Cardiac septum (tissue), 1 donor: ENCODE results near the gene FLNB. TPM values are rescaled to one million over a fixed set of nuclear protein-coding genes. Genes with fewer than 3 reads are reported as not detected.

Experiments used
- DNase-seq: peaks from one replicate; pipeline ENCODE4 v3.0.0-alpha.2; 2020; ENCODE audit warnings: low spot score
- intact Hi-C: fragments of 100-400 bp; cut with DNase I; formaldehyde crosslinking; loops from one replicate; pipeline ENCODE4 v1.14.0; 2022
- total RNA-seq: library from RNA; stranded (reverse); fragmentation: NEBNext Ultra II Directional; extraction: Animal tissue kit (Norgen Biotek cat#: 25700); gene quantifications from one replicate; pipeline ENCODE4 v1.2.1, GENCODE V29; 2021
- donor health status: DM: no; HTN: no; CAD: no.

FLNB gene
- total RNA-seq, 1 donor from 2014 or later = 58.1 TPM

DNA sequence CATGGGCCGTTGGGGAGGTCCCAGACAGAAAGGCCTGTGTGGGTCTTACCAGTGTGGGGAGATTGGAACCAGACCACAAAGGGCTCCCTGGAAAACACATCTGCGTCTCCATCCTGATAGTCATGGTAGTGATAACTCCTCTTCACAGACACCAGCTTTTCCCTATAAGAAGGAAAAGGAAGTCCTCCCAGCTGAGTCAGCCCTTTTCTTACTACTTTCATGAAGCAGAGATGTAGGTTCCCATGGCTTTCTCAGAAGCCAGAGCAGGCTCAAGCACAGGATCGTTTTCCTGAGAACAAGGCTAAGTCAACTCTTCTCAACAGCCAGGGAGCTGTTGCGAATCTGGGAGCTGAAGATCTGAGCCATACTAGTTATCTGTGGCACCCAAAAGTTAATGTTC is 196.5 kb downstream of the FLNB start:
- intact Hi-C loops = no loop called here
- DNase-seq = no peak

DNA sequence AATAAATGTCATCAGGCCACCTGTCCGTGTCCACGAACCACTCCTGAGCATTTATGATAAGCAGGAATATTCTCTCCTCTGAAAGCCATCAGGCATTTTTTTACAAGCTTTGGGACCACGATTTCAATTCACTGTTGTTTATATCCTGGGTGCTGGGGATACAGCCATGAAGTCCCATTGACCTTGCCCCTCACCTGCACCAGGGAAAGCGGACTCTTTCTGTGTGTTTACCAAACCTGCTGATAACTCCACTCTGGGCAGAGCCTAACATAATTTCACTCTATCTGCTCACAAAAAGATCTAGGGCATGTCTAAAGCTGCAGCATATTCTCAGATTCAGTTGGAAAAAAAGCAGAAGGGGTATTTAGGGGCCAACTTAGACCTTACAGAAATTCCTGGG is 197.8 kb downstream of the FLNB start:
- no peak for DNase-seq
- intact Hi-C loops = no loop called here

DNA sequence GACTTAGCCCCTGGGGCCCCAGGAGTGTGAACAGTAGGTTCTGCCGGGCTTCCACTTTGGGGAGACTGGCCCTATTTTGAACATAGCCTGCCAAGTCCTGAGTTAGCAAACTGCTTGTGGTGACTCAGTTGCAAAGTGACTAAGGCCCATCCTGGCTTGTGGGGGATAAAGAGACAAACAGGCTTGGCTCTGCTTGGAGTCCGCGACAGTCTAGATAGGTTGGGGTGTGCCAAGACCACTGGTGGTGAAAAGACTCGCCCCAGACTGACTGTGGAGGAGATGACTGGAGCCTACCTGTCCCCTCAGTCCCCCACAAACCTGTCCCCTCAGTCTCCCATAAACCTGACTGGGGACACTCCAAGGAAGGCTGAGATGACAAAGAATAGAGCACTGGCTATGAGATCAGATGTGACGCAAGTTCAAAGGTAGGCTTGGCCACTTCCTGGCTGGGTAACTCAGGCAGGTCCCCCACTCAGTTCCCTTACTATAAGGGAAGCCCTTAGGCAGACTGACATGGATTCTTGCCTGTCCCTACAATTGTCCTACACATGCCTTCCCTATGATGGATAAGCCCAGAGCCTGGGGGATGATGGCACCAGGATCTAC is 198.3 kb downstream of the FLNB start:
- DNase-seq = no peak
- intact Hi-C loops = no loop called here

DNA sequence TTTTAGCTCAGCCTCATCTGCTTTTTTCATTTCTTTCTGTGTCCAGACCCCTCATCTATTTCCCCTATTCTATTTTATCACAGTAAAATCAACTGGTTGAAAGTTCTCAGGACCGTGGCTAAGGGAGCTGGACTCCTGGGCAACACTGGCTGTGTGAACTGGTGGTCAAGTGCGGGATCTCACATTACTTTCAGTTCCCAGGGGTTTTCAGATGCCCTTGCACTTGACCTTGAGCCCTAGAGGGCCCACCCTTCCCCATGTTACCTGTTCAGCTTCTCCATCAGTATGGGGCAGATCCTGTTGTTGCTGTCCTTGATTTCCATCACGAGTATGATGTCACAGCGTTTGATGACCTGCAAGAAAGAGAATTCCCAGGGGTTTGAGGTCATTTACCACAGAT is 199.7 kb downstream of the FLNB start:
- DNase-seq = no peak
- intact Hi-C loops = no loop called here

DNA sequence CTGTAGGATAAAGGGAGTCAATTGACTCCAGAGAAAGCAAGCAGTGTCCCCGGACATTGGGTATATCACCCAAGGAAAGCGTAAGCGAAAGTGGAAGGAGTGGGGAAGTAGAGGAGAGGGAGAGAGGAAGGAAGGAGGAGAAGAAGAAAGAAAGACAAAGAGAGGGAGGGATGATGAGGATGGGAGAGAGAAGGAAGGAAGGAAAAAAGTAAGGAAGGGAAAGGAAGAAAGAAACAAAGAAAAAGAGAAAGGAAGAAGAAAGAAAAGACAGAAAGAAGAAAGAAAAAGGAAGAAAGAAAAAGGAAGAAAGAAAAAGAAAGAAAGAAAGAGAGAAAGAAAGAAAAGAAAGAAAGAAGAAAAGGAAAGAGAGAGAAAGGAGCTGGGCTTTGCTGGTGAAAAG is 201.7 kb downstream of the FLNB start:
- no peak for DNase-seq

DNA sequence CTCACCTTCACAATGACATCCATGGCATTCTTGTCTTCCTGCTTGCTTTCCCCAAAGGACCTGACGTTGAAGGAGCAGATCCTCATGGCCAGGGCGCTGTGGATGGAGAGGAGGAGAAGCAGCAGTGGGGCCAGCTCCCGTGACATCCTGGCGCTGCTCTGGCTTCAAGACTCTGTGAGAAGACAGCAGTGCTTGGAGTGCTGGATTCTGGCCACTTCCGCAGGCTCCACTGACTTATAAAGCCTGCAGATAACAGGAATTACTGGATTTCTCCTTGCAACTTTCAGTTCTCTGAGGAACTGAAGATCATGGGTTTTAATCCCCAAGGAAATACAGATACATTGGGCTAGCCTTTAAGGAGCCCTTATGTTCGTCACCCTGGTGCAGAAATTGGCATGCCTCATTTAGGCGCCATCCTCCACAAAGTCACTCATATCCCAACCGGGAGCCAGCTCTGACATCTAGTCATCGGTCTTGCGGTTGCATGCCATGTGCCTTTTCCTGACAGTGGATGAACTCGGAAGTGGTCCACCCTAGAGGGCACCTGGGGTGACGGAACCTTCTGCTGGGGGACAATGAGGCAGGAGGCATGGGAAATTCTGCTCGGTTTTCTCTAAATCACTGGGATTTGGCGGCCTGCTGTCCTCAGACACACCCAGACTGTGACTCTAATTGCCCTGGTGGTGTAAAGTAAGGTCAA is 202.7 kb downstream of the FLNB start, which contains the start of gene DNASE1L3:
Gene DNASE1L3 (minus strand): TSS at position 212 of the 700 bp plus-strand sequence. CDS start 66 bp downstream, at position 146.
- no peak for DNase-seq
- intact Hi-C loops = no loop called here

More for the DNA sequence above, 201.7 kb downstream of the FLNB start:
- intact Hi-C loops = no loop called here

DNA sequence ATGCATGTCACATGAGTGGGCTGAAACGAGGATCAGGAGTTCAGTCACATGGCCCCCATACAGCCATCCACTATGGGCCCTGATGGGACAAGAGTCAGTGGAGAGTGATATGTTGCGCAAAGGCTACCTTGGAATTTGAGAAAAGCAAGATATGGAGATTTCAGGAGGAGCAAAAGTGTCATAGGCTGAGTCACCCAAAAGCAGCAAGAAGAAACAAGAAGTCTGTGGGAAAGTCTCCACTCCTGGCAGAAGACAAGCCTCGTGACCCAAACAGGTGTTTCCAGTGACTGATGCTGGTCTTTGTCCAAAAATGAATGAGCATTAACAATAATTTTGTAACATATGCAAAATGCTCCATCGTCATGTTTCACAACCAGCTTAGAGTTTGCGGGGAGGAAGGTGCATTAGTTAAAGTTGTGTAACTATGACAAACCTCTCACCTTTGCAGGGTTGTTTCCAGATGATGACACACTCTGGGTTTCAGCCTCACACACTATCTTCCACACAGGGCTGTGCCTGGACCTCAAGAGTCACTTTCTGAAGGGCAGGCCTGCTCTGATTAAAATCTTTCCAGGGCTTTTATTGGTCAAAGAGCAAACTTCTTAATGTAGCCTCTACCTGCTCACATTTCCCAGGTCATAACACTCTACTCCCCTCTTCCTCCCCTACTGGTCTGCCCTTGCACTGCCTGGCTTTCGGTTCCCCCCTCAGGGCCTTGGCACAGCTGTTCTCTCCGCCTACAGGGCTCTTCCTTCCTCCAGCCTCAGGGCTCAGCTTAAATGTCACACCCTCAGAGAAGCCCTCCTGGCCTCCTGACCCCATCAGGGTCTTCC is 206.5 kb downstream of the FLNB start:
- DNase-seq = no peak
- intact Hi-C loops = loop anchor here (5.0 kb wide), 1 partner anchor 37 kb away; no protein-coding TSS in a partner anchor

DNA sequence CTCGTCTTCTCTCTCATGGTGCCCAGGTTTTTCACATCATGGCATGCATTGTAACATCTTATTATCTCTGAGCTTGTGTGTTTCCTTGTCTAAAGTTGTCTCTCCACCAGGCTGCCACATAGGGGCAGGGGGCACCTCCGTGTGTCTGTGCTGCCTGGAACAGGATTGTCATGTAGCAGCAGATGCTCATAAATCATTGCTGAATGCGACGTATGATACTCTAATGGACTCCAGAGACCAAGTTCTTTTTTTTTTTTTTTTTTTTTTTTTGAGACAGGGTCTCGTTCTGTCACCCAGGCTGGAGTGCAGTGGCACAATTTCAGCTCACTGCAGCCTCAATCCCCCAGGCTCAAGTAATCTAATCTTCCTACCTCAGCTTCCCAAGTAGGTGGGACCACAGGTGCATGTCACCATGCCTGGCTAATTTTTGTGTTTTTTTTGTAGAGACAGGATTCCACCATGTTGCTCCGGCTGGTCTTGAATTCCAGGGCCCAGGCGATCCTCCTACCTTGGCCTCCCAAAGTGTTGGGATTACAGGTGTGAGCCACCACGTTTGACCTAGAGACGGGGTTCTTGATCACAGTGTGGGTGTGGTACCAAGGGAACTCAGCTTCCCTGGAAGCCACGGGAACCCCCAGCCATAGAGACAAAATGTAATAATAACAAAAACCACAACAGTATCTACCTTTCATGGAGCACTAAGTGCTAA is 207.2 kb downstream of the FLNB start:
- DNase-seq = no peak
- intact Hi-C loops = loop anchor here (2.0 to 5.0 kb wide), 2 partner anchors 27 to 38 kb away; no protein-coding TSS in a partner anchor

DNA sequence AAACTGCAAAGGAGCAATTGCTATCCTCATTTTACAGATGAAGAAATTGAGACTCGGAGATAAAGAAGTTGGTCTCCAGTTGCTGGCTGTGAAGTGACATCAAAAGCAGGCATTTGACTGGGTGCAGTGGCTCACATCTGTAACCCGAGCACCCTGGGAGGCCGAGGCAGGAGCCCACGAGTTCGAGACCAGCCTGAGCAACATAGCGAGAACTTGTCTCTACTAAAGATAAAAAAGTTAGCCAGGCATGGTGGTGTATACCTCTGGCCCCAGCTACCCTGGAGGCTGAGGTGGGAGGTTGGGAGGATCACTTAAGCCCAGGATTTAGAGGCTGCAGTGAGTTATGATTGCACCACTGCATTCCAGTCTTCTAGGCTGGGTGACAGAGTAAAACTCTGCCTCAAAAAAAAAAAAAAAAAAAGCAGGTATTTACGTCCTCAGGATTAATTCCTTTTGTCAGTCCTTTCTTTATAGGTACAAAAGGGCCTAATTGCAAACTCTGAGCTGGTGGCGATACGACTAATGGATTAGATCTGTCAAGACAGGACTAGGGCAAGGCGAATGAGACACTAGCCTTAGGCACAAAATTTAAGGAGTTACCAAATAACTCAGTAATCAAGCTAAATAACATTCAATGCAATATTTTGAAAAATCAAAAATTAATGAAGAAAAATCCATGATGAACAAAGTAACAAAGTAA is 208.4 kb downstream of the FLNB start:
- intact Hi-C loops = loop anchor here (2.0 to 5.0 kb wide), 2 partner anchors 28 to 39 kb away; no protein-coding TSS in a partner anchor

DNA sequence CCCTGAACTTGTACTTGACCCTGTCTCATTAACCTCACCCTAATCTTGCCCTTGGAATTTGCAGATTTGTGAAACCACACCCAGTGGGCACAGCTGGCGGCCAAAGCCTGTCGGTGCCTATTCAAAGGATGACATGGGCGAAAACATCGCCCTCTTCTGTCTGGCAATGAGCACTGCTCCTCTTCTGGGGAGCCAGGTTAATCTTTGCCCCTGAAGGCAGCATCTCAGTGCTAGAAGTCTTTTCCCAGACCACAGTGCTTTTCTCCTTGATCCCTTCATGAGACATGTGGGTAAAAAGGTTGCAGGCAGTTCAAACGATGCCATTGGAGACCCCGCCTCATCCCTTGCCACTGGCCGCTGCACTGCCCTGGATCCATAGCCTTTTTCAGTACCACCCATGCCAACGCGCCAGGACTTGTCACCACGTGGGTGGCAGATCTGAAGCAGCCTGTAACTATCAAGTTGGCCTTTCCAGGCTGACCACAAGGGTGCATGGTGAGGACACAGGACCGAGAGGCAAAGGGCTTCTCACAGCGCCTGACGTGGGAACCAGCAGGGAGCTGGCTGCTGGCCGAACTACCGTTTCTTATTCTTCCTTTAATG is 209.1 kb downstream of the FLNB start:
- intact Hi-C loops = loop anchor here (2.0 to 5.0 kb wide), 2 partner anchors 29 to 40 kb away; no protein-coding TSS in a partner anchor
- no peak for DNase-seq

More for the DNA sequence above, 208.4 kb downstream of the FLNB start:
- no peak for DNase-seq

DNA sequence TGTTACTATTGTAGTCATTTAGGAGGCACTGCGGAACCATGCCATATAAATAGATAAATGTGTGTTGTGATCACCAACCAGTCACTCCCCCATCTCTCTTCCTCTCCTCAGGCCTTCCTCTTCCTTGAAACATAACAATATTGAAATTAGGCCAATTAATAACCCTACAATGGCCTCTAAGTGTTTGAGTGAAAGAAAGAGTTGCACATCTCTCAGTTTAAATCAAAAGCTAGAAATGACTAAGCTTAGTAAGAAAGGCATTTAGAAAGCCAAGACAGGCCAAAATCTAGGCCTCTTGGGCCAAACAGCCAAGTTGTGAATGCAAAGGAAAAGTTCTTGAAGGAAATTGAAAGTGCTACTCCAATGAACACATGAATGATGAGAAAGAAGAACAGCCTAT is 210.7 kb downstream of the FLNB start:
- intact Hi-C loops = loop anchor here (5.0 kb wide), 1 partner anchor 42 kb away; no protein-coding TSS in a partner anchor
- no peak for DNase-seq

Other genes with a start within 250 kb of the FLNB start
- gene DNASE1L3, start 202.6 kb downstream of the FLNB start, total RNA-seq = 0.67 TPM
- 4.9 TPM for gene ABHD6, start 229.4 kb downstream of the FLNB start, total RNA-seq